H1 (cell line): ENCODE measurements around the gene ADGRB2. TPM values are rescaled to one million over a fixed set of nuclear protein-coding genes. Genes with fewer than 3 reads are reported as not detected.
A peak's percentile ranks its signal among the peaks of the same experiment; 100 is the strongest.

Experiments
- CTCF ChIA-PET: fragments of 300-600 bp; sonication (Branson Sonifier 250); formaldehyde crosslinking; loops from one replicate; lab custom pipeline; 2021; ENCODE audit not compliant: partially characterized antibody; lab: Charles Lee
- POLR2A ChIA-PET: fragments of 300-600 bp; sonication (Branson Sonifier 250); formaldehyde crosslinking; loops from one replicate; lab custom pipeline; 2021; ENCODE audit warnings: inconsistent platforms; ENCODE audit not compliant: partially characterized antibody; lab: Charles Lee
- DNase-seq, 2 experiments: peaks; one replicate each; pipeline versions ENCODE4 v3.0.0 to v3.0.0-alpha.2; 2010 to 2022; ENCODE audit warnings: low spot score in 2 of 2, low read depth in 1 of 2, mixed read lengths in 1 of 2
- FAIRE-seq: peaks from 2 replicates; lab custom pipeline; 2011; peaks lifted over from hg19 to GRCh38; lab: Jason Lieb, UNC
- H2AFZ ChIP-seq: 2 replicates; pipeline ENCODE4 v1.8.1; 2012; ENCODE audit warnings: low read length, inconsistent platforms
- H2AK5ac ChIP-seq: 2 replicates; pipeline ENCODE4 v1.6.1; 2013; ENCODE audit warnings: low read depth, low read length
- H2BK120ac ChIP-seq: replicated peaks from 2 replicates; pipeline ENCODE3; 2013; ENCODE audit warnings: low read depth, low read length, inconsistent platforms
- H2BK12ac ChIP-seq: 2 replicates; pipeline ENCODE4 v1.6.1; 2013; ENCODE audit warnings: low read depth, low read length
- H2BK15ac ChIP-seq: 2 replicates; pipeline ENCODE4 v1.6.1; 2013; ENCODE audit warnings: low read length
- H2BK20ac ChIP-seq: 2 replicates; pipeline ENCODE4 v1.6.1; 2013; ENCODE audit warnings: low read length
- H2BK5ac ChIP-seq: 2 replicates; pipeline ENCODE4 v1.6.1; 2013; ENCODE audit warnings: low read depth, low read length
- H3K14ac ChIP-seq: 2 replicates; pipeline ENCODE4 v1.6.1; 2013; ENCODE audit warnings: inconsistent platforms; ENCODE audit not compliant: insufficient read length
- H3K18ac ChIP-seq: 2 replicates; pipeline ENCODE4 v1.6.1; 2013; ENCODE audit warnings: low read length; ENCODE audit errors: extremely low read depth
- H3K23ac ChIP-seq: 2 replicates; pipeline ENCODE4 v1.6.1; 2013; ENCODE audit warnings: inconsistent platforms; ENCODE audit not compliant: insufficient read length
- H3K23me2 ChIP-seq: 2 replicates; pipeline ENCODE4 v1.6.1; 2013; ENCODE audit warnings: low read depth, low read length
- H3K27ac ChIP-seq: 2 replicates; pipeline ENCODE4 v1.6.1; 2011; ENCODE audit warnings: low read depth, low read length, inconsistent platforms
- H3K27me3 ChIP-seq, 4 experiments: replicated peaks in 1 of 4; 1 replicate in 1 of 4; 2 replicates in 3 of 4; pipeline versions ENCODE4 v1.6.1 to v1.8.1; 2011 to 2013; ENCODE audit warnings: low read length in 3 of 4, mild to moderate bottlenecking in 3 of 4, inconsistent platforms in 2 of 4, mixed read lengths in 2 of 4, moderate library complexity in 1 of 4; ENCODE audit not compliant: control insufficient read depth in 3 of 4, insufficient read depth in 3 of 4; ENCODE audit errors: extremely low read depth in 1 of 4
- H3K36me3 ChIP-seq, 4 experiments: 2 replicates each; pipeline versions ENCODE4 v1.6.1 to v1.8.1; 2011 to 2013; ENCODE audit warnings: mild to moderate bottlenecking in 4 of 4, low read length in 3 of 4, moderate library complexity in 2 of 4, control low read depth in 1 of 4, inconsistent platforms in 1 of 4; ENCODE audit not compliant: insufficient read depth in 4 of 4, control insufficient read depth in 2 of 4
- H3K4ac ChIP-seq: replicated peaks from 2 replicates; pipeline ENCODE3; 2013; ENCODE audit warnings: low read length, low read depth, mixed read lengths, inconsistent platforms; ENCODE audit not compliant: insufficient read length
- H3K4me1 ChIP-seq, 4 experiments: replicated peaks in 1 of 4; 1 replicate in 1 of 4; 2 replicates in 3 of 4; pipeline versions ENCODE4 v1.6.1 to v1.8.1; 2011 to 2013; ENCODE audit warnings: low read length in 3 of 4, inconsistent platforms in 2 of 4, mixed read lengths in 1 of 4; ENCODE audit not compliant: insufficient read depth in 4 of 4, control insufficient read depth in 3 of 4
- H3K4me2 ChIP-seq, 2 experiments: 2 replicates each; pipeline versions ENCODE4 v1.6.1 to v1.8.1; 2011 to 2013; ENCODE audit warnings: low read depth in 2 of 2, low read length in 2 of 2, control low read depth in 1 of 2, inconsistent platforms in 1 of 2, mild to moderate bottlenecking in 1 of 2; ENCODE audit not compliant: insufficient read depth in 1 of 2
- H3K4me3 ChIP-seq, 4 experiments: fragments of 200-600, 300-600 bp in 1 of 4; sonication (generic), shearing (Covaris generic), sonication (Bioruptor Twin) in 1 of 4; 2 replicates each; pipeline versions ENCODE4 v1.5.1 to v1.8.1; 2011 to 2016; ENCODE audit warnings: low read length in 4 of 4, low read depth in 3 of 4, control low read depth in 2 of 4, inconsistent platforms in 2 of 4, mild to moderate bottlenecking in 2 of 4, mixed read lengths in 1 of 4, moderate library complexity in 1 of 4; ENCODE audit not compliant: insufficient read depth in 2 of 4; ENCODE audit errors: extremely low read depth in 1 of 4
- H3K56ac ChIP-seq: replicated peaks from 2 replicates; pipeline ENCODE3; 2013; ENCODE audit warnings: low read depth, mild to moderate bottlenecking, mixed read lengths, low read length, inconsistent platforms; ENCODE audit not compliant: insufficient read length
- H3K79me1 ChIP-seq: 2 replicates; pipeline ENCODE4 v1.6.1; 2013; ENCODE audit warnings: low read depth, low read length, control low read depth
- H3K79me2 ChIP-seq, 2 experiments: 2 replicates each; pipeline versions ENCODE4 v1.6.1 to v1.8.1; 2012 to 2013; ENCODE audit warnings: low read length in 2 of 2, mild to moderate bottlenecking in 2 of 2, inconsistent platforms in 1 of 2; ENCODE audit not compliant: insufficient read depth in 2 of 2, control insufficient read depth in 1 of 2
- H3K9ac ChIP-seq, 4 experiments: replicated peaks in 1 of 4; 1 replicate in 1 of 4; 2 replicates in 3 of 4; pipeline versions ENCODE4 v1.6.1 to v1.8.1; 2011 to 2013; ENCODE audit warnings: low read depth in 3 of 4, low read length in 3 of 4, control low read depth in 2 of 4, mild to moderate bottlenecking in 2 of 4, moderate library complexity in 2 of 4, inconsistent platforms in 1 of 4; ENCODE audit errors: extremely low read depth in 1 of 4
- H3K9me3 ChIP-seq, 2 experiments: 2 replicates each; pipeline versions ENCODE4 v1.6.1 to v1.8.1; 2012 to 2013; ENCODE audit warnings: mild to moderate bottlenecking in 2 of 2, moderate library complexity in 2 of 2, control low read depth in 1 of 2, inconsistent platforms in 1 of 2, low read depth in 1 of 2, low read length in 1 of 2, mixed read lengths in 1 of 2; ENCODE audit not compliant: insufficient read depth in 2 of 2
- H4K20me1 ChIP-seq, 2 experiments: replicated peaks in 1 of 2; 2 replicates each; pipeline versions ENCODE3 to v1.8.1; 2011 to 2013; ENCODE audit warnings: inconsistent platforms in 2 of 2, low read length in 2 of 2, mild to moderate bottlenecking in 1 of 2; ENCODE audit not compliant: insufficient read depth in 2 of 2, control insufficient read depth in 1 of 2
- H4K5ac ChIP-seq: 2 replicates; pipeline ENCODE4 v1.6.1; 2013; ENCODE audit warnings: low read length, low read depth, mixed read lengths, inconsistent platforms; ENCODE audit not compliant: insufficient read length
- H4K8ac ChIP-seq: 2 replicates; pipeline ENCODE4 v1.8.0; 2013; ENCODE audit warnings: mild to moderate bottlenecking, moderate library complexity, low read length, inconsistent platforms; ENCODE audit not compliant: insufficient read depth; ENCODE audit errors: extremely low read depth
- H4K91ac ChIP-seq: replicated peaks from 2 replicates; pipeline ENCODE3; 2013; ENCODE audit warnings: low read length, mixed read lengths, inconsistent platforms; ENCODE audit not compliant: insufficient read length
- CREB1 ChIP-seq: IDR thresholded peaks from 2 replicates; pipeline ENCODE4 v1.6.1; 2012; ENCODE audit warnings: inconsistent platforms
- JUN ChIP-seq: IDR thresholded peaks from 2 replicates; pipeline ENCODE4 v1.6.1; 2011; ENCODE audit warnings: low read depth, mild to moderate bottlenecking, improper control_type of control experiment, low read length
- SP4 ChIP-seq: IDR thresholded peaks from 2 replicates; pipeline ENCODE4 v1.6.1; 2012; ENCODE audit warnings: low read length, inconsistent platforms
- WGBS, 2 experiments: shearing (Covaris generic) in 1 of 2; methylation state at CpG; one replicate each; pipeline versions ENCODE4 v1.1.6 to v1.1.7; 2013 to 2015; ENCODE audit warnings: low lambda C conversion rate in 2 of 2, mixed read lengths in 2 of 2, inconsistent platforms in 1 of 2, low coverage in 1 of 2, missing lambda C conversion rate in 1 of 2; ENCODE audit not compliant: insufficient replicate concordance in 2 of 2, insufficient coverage in 1 of 2, insufficient read length in 1 of 2; ENCODE audit errors: extremely low coverage in 1 of 2, missing lambda C conversion rate in 1 of 2; 5-methylcytosine and 5-hydroxymethylcytosine counted together
- polyA plus RNA-seq, 7 experiments: library from polyadenylated mRNA; depleted of rRNA in 3 of 7; stranded (reverse) in 5 of 7; unstranded in 2 of 7; fragments of >200 nt in 5 of 7; fragments of 200-250 nt in 2 of 7; gene quantifications; 1 replicate in 5 of 7; 2 replicates in 1 of 7; 4 replicates in 1 of 7; pipeline versions ENCODE4 v1.2.1 to v1.2.3, GENCODE V29; 2011 to 2013; ENCODE audit warnings: missing spikeins in 2 of 7, mixed read lengths in 2 of 7
- total RNA-seq: library from RNA; stranded (reverse); fragmentation: NEBNext Ultra II Directional; extraction: Animal tissue kit (Norgen Biotek cat#: 25700); gene quantifications from 2 replicates; pipeline ENCODE4 v1.2.1, GENCODE V29; 2021
- TF ChIP-seq, protein P1 (sequence below): IDR thresholded peaks from 2 replicates; pipeline ENCODE4 v1.6.1; 2012; ENCODE audit warnings: inconsistent platforms

The ADGRB2 gene
- total and polyA plus RNA-seq, 2 of the 8 experiments (the other 6 are each of a cell fraction or from before 2014, with no cell fraction given): 15.6 to 26.2 TPM

DNA sequence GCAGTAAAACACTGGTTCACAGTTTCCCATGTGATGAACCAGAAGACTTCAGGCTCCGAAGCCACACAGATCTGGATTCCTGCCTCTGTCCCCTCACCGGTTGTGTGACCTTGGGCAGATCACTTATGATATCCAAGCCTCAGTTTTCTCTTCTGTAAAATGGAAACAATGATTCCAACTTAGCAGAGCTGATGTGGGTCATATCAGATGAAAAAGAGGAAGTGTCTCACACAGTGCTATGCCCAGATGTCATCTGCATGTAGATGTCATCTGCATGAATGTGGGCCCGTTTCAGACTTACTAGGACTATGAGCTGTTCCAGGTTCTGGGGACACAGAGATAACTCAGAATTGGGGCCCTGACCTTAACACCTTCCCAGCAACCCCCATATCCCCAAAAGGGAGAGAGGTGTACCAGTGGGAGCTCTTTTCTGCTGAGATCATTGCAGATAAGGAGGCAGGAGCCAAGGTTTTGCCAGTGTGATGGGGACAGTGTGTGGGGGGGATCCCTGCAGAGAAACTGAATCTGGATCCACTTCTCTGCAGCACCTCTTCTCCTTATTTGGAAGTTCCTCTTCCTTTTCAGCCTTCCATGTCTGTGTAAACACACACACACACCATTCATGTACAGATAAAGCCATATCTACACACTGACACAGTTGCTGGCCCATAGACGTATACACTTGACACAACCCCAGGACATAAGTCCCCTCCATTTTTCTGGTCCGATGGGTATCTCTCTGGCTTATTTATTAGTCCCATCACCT, 5.0 kb upstream of the ADGRB2 start:
- peak overlapping the region; percentile 62; the same call in 1 of the 2 replicates for H2BK15ac ChIP-seq
- no peak overlapping the region for H2AFZ ChIP-seq
- no peak overlapping the region for H3K56ac ChIP-seq
- DNase-seq (no peak), FAIRE-seq (no peak)
- peaks cover 9% of the 10 kb centered on the region for H3K23me2 ChIP-seq
- H3K9ac ChIP-seq: no peak overlapping the region
- no peak overlapping the region for H4K5ac ChIP-seq
- H4K8ac ChIP-seq: no peak overlapping the region
- peaks cover 29 to 45% (median 37%) of the 10 kb centered on the region in 4 experiments for H3K27me3 ChIP-seq
- ChIA-PET POLR2A (interaction anchor here (0.6 to 1.6 kb wide), 4 partner anchors 8 to 73 kb away, joined by 3 to 4 read pairs (median 4); no protein-coding TSS in a partner anchor), CTCF (interaction anchor here (0.8 to 14.0 kb wide), 6 partner anchors 9 to 23 kb away, joined by 3 to 206 read pairs (median 8); no protein-coding TSS in a partner anchor)
- no peak overlapping the region for H2BK120ac ChIP-seq
- H2BK20ac ChIP-seq: 0 out of 2 replicates have a peak overlapping the region, but pooled peaks have one; percentile 32
- no peak overlapping the region for H3K4ac ChIP-seq
- H3K79me2 ChIP-seq: no peaks in the 10 kb centered on the region
- no peaks in the 10 kb centered on the region for H3K9me3 ChIP-seq
- peaks cover 2 to 6% of the 10 kb centered on the region in 2 experiments for H4K20me1 ChIP-seq
- no peak overlapping the region for H3K23ac ChIP-seq
- no peak overlapping the region for H3K27ac ChIP-seq
- no peak overlapping the region for H3K14ac ChIP-seq
- no peaks in the 10 kb centered on the region for H3K36me3 ChIP-seq
- H2BK5ac ChIP-seq: 0 out of 2 replicates have a peak overlapping the region, but pooled peaks have one; percentile 6
- H2BK12ac ChIP-seq: no peak overlapping the region
- no peak overlapping the region for H3K4me2 ChIP-seq
- no peak overlapping the region for H4K91ac ChIP-seq
- H3K4me3 ChIP-seq: no peak overlapping the region
- H3K18ac ChIP-seq: no peak overlapping the region; the same call in 1 of the 2 replicates
- H2AK5ac ChIP-seq: no peak overlapping the region
- H3K4me1 ChIP-seq: peaks cover 9 to 34% (median 23%) of the 10 kb centered on the region in 4 experiments
- peaks cover 3% of the 10 kb centered on the region; the same call in 1 of the 2 replicates for H3K79me1 ChIP-seq
- WGBS, 2 experiments: 90% methylated on average over 5 of the region's 5 CpGs; no CpG with 5 or more reads in 1 of the 2 experiments
- no peak for TF ChIP-seq JUN
- TF ChIP-seq SP4: no peak
- no peak for TF ChIP-seq CREB1
- TF ChIP-seq, protein P1, sequence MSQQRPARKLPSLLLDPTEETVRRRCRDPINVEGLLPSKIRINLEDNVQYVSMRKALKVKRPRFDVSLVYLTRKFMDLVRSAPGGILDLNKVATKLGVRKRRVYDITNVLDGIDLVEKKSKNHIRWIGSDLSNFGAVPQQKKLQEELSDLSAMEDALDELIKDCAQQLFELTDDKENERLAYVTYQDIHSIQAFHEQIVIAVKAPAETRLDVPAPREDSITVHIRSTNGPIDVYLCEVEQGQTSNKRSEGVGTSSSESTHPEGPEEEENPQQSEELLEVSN: no peak
